Hepatocyte (in vitro differentiated cells): Measurements from ENCODE around the gene MYO1D.

Experiments used
- CTCF ChIP-seq: fragments of 200-600 bp; sonication (generic); IDR thresholded peaks from 2 replicates; pipeline ENCODE4 v1.5.1; 2016; ENCODE audit warnings: antibody characterized with exemption, mild to moderate bottlenecking; ENCODE audit not compliant: poor library complexity
- EZH2 ChIP-seq: fragments of 200-600 bp; sonication (generic); IDR thresholded peaks from 2 replicates; pipeline ENCODE4 v1.6.1; 2016; ENCODE audit warnings: antibody characterized with exemption, mild to moderate bottlenecking, borderline replicate concordance
- EZH2phosphoT487 ChIP-seq: fragments of 200-600 bp; sonication (generic); IDR thresholded peaks from one replicate; pipeline ENCODE4 v1.6.1; 2018; ENCODE audit warnings: antibody characterized with exemption, mild to moderate bottlenecking, low read depth, moderate library complexity; ENCODE audit not compliant: unreplicated experiment, severe bottlenecking

GRCh38 chr17:32558997-32559650 lies 317.8 kb downstream of the MYO1D start:
- TF ChIP-seq CTCF = no peak
- no peak for TF ChIP-seq EZH2
- no peak for TF ChIP-seq EZH2phosphoT487
